Uterus (tissue), 4 donors: ENCODE data around the gene KCNK1. TPM values are rescaled to one million over a fixed set of nuclear protein-coding genes. Genes with fewer than 3 reads are reported as not detected.
"Not testable (repeated sequence)": the region's sequence is repeated elsewhere in the genome, so short reads cannot be mapped to it uniquely, and the experiment has no call there.

Experiments used
- DNase-seq, 2 donors: peaks; one replicate each; pipeline ENCODE4 v3.0.0-alpha.2; 2019 to 2020
- H3K27ac ChIP-seq, 2 donors: fragments of 200-600 bp; sonication (generic); 1 replicate in 1 of 2; 2 replicates in 1 of 2; pipeline ENCODE4 v1.5.1; 2016 to 2018
- H3K27me3 ChIP-seq, 2 donors: fragments of 200-600 bp; sonication (generic); one replicate each; pipeline ENCODE4 v1.5.1; 2018 to 2019; ENCODE audit warnings: control low read depth in 1 of 2
- H3K36me3 ChIP-seq, 2 donors: fragments of 200-600 bp; sonication (generic); one replicate each; pipeline ENCODE4 v1.5.1; 2019; ENCODE audit warnings: control low read depth in 1 of 2
- H3K4me1 ChIP-seq, 2 donors: fragments of 200-600 bp; sonication (generic); one replicate each; pipeline ENCODE4 v1.5.1; 2018 to 2019; ENCODE audit warnings: control low read depth in 1 of 2
- H3K4me3 ChIP-seq, 2 donors: fragments of 200-600 bp; sonication (generic); 1 replicate in 1 of 2; 2 replicates in 1 of 2; pipeline ENCODE4 v1.5.1; 2018 to 2019; ENCODE audit warnings: mild to moderate bottlenecking in 1 of 2
- H3K9me3 ChIP-seq, 2 donors: fragments of 200-600 bp; sonication (generic); one replicate each; pipeline ENCODE4 v1.5.1; 2019; ENCODE audit warnings: control low read depth in 1 of 2
- CTCF ChIP-seq, 4 experiments: fragments of 200-600 bp in 2 of 4; fragments of 450-650 bp in 2 of 4; sonication (generic) in 2 of 4; IDR thresholded peaks; one replicate each; pipeline ENCODE4 v1.5.1; 2016 to 2019; ENCODE audit warnings: antibody characterized with exemption in 4 of 4, mild to moderate bottlenecking in 2 of 4, moderate library complexity in 1 of 4
- POLR2A ChIP-seq, 2 donors: fragments of 450-650 bp; IDR thresholded peaks; one replicate each; pipeline ENCODE4 v1.6.1; 2016; ENCODE audit warnings: antibody characterized with exemption in 2 of 2, mild to moderate bottlenecking in 1 of 2, moderate library complexity in 1 of 2
- intact Hi-C: fragments of 100-400 bp; cut with DNase I; formaldehyde crosslinking; loops from one replicate; pipeline ENCODE4 v1.15.1; 2023; ENCODE audit warnings: low total_unique reads
- total RNA-seq, 4 donors: library from RNA; depleted of rRNA in 3 of 4; stranded (reverse); fragments of >200 nt in 3 of 4; gene quantifications; one replicate each; pipeline versions ENCODE4 v1.1.0 to v1.2.4, GENCODE V29; 2014 to 2023
- donor health status: DM: yes; HTN: yes; CAD: no.

Gene KCNK1
- total RNA-seq, 4 donors from 2014 or later, result 1.0 to 17.1 (median 7.9) TPM

GRCh38 chr1:233606813-233607212, 7.1 kb upstream of the KCNK1 start:
- H3K27me3 ChIP-seq, result no peaks in the 10 kb centered on the region
- TF ChIP-seq CTCF (IDR thresholded peaks at IDR 0.05) (no peak), POLR2A (IDR thresholded peaks at IDR 0.05) (no peak)
- H3K4me3 ChIP-seq, result no peak overlapping the region
- intact Hi-C loops, result no loop called here
- no peaks in the 10 kb centered on the region for H3K4me1 ChIP-seq
- H3K9me3 ChIP-seq, result no peaks in the 10 kb centered on the region
- DNase-seq, result no peak
- no peak overlapping the region for H3K27ac ChIP-seq
- H3K36me3 ChIP-seq, result no peaks in the 10 kb centered on the region

GRCh38 chr1:233607252-233608119, 6.4 kb upstream of the KCNK1 start:
- Histone ChIP-seq H3K4me3 (no peak overlapping the region), H3K27ac (no peak overlapping the region), H3K36me3 (no peaks in the 10 kb centered on the region), H3K27me3 (no peaks in the 10 kb centered on the region), H3K9me3 (no peaks in the 10 kb centered on the region), H3K4me1 (no peaks in the 10 kb centered on the region)
- intact Hi-C loops, result no loop called here
- DNase-seq, result no peak
- no peak for TF ChIP-seq POLR2A (IDR thresholded peaks at IDR 0.05)
- no peak for TF ChIP-seq CTCF (IDR thresholded peaks at IDR 0.05)

- intact Hi-C loops, result no loop called here
- no peak for TF ChIP-seq POLR2A (IDR thresholded peaks at IDR 0.05)
- TF ChIP-seq CTCF (IDR thresholded peaks at IDR 0.05), result no peak
- no peak for DNase-seq
- Histone ChIP-seq H3K4me1 (no peaks in the 10 kb centered on the region), H3K36me3 (no peaks in the 10 kb centered on the region), H3K4me3 (no peak overlapping the region), H3K27ac (no peak overlapping the region), H3K27me3 (no peaks in the 10 kb centered on the region), H3K9me3 (no peaks in the 10 kb centered on the region)
Observed at GRCh38 chr1:233608988-233609387, 4.9 kb upstream of the KCNK1 start.

GRCh38 chr1:233609926-233610325, 4.0 kb upstream of the KCNK1 start:
- intact Hi-C loops, result no loop called here
- Histone ChIP-seq H3K9me3 (no peaks in the 10 kb centered on the region), H3K4me1 (no peaks in the 10 kb centered on the region), H3K36me3 (no peaks in the 10 kb centered on the region), H3K27ac (no peak overlapping the region), H3K27me3 (no peaks in the 10 kb centered on the region), H3K4me3 (no peak overlapping the region)
- no peak for DNase-seq
- no peak for TF ChIP-seq POLR2A (IDR thresholded peaks at IDR 0.05)
- no peak for TF ChIP-seq CTCF (IDR thresholded peaks at IDR 0.05)

GRCh38 chr1:233610628-233611027, 3.3 kb upstream of the KCNK1 start:
- no peak overlapping the region for H3K4me3 ChIP-seq
- H3K4me1 ChIP-seq, result no peaks in the 10 kb centered on the region
- no peak overlapping the region for H3K27ac ChIP-seq
- H3K36me3 ChIP-seq, result no peaks in the 10 kb centered on the region
- intact Hi-C loops, result no loop called here
- H3K9me3 ChIP-seq, result no peaks in the 10 kb centered on the region
- DNase-seq, result no peak
- TF ChIP-seq CTCF (IDR thresholded peaks at IDR 0.05) (no peak), POLR2A (IDR thresholded peaks at IDR 0.05) (no peak)
- no peaks in the 10 kb centered on the region for H3K27me3 ChIP-seq

- H3K9me3 ChIP-seq, H3K4me3 ChIP-seq, DNase-seq, H3K27me3 ChIP-seq, H3K4me1 ChIP-seq, H3K27ac ChIP-seq, H3K36me3 ChIP-seq, intact Hi-C loops: not testable (repeated sequence)
Observed at GRCh38 chr1:233611363-233611762, 2.5 kb upstream of the KCNK1 start.
